Loucy (cell line): Measurements from ENCODE around the gene TUBA4A.

Experiments used
- CTCF ChIP-seq: fragments of 200-600 bp; sonication (generic); conservative IDR thresholded peaks from 2 replicates; pipeline ENCODE4 v1.5.1; 2014; ENCODE audit warnings: mild to moderate bottlenecking, antibody characterized with exemption, low read length
- EZH2phosphoT487 ChIP-seq: fragments of 200-600 bp; IDR thresholded peaks from 2 replicates; pipeline ENCODE4 v1.6.1; 2018; ENCODE audit warnings: antibody characterized with exemption, mild to moderate bottlenecking, moderate library complexity, borderline replicate concordance

GRCh38 chr2:219216535-219216915 is 37.2 kb downstream of the TUBA4A start:
- no peak for TF ChIP-seq CTCF
- no peak for TF ChIP-seq EZH2phosphoT487
